K562 (cell line): ENCODE results near the gene CREG2. TPM values are rescaled to one million over a fixed set of nuclear protein-coding genes. Genes with fewer than 3 reads are reported as not detected.

Experiments
- ATAC-seq: fragments of 200-7000 bp; cut with Tn5 transposase; 3 replicates; pipeline ENCODE4 v1.9.1; 2020; ENCODE audit warnings: moderate library complexity
- BruUV-seq: library from RNA; stranded (reverse); fragments of 400-500 nt; replicated peaks from 2 replicates; lab custom pipeline; 2021; lab: Mats Ljungman, UMichigan
- CTCF ChIA-PET: fragments of 300-600 bp; formaldehyde crosslinking; extraction: SDS; loops from one replicate; lab custom pipeline; 2021; ENCODE audit warnings: low intra/inter-chr PET ratio; lab: Yijun Ruan, JAX
- POLR2A ChIA-PET: fragments of 300-600, 350-650 bp; sonication (Branson Sonifier 250); formaldehyde crosslinking; extraction: SDS; loops from one replicate; lab custom pipeline; 2021; ENCODE audit warnings: antibody characterized with exemption, inconsistent platforms; lab: Yijun Ruan, JAX
- DNase-seq, 4 experiments: peaks; one replicate each; pipeline versions ENCODE4 v3.0.0 to v3.0.0-alpha.2; 2011 to 2018; ENCODE audit warnings: low spot score in 3 of 4, mixed read lengths in 3 of 4; ENCODE audit errors: extremely low read depth in 1 of 4
- FAIRE-seq: peaks from 2 replicates; lab custom pipeline; 2011; peaks lifted over from hg19 to GRCh38; lab: Jason Lieb, UNC
- H2AFZ ChIP-seq: 2 replicates; pipeline ENCODE4 v1.6.0; 2011; ENCODE audit warnings: low read depth, low read length, control low read depth, inconsistent platforms
- H3K27ac ChIP-seq: fragments of 200-600 bp; 3 replicates; pipeline ENCODE4 v1.8.0; 2011; ENCODE audit warnings: low read depth, mild to moderate bottlenecking, control low read depth, inconsistent platforms, low read length, moderate library complexity, mixed read lengths; ENCODE audit errors: extremely low read depth
- H3K27me3 ChIP-seq, 2 experiments: fragments of 300-600 bp in 1 of 2; 2 replicates in 1 of 2; 3 replicates in 1 of 2; pipeline versions ENCODE4 v1.6.0 to v1.8.0; 2011; ENCODE audit warnings: inconsistent platforms in 2 of 2, low read length in 2 of 2, mild to moderate bottlenecking in 1 of 2, mixed read lengths in 1 of 2, moderate library complexity in 1 of 2; ENCODE audit not compliant: control insufficient read depth in 2 of 2, insufficient read depth in 2 of 2
- H3K36me3 ChIP-seq: fragments of 300-600 bp; 3 replicates; pipeline ENCODE4 v1.8.0; 2011; ENCODE audit warnings: mild to moderate bottlenecking, low read length, inconsistent platforms; ENCODE audit not compliant: control insufficient read depth, insufficient read depth
- H3K4me1 ChIP-seq, 2 experiments: fragments of 200-600 bp in 1 of 2; replicated peaks in 1 of 2; 2 replicates in 1 of 2; 3 replicates in 1 of 2; pipeline versions ENCODE4 v1.5.1 to v1.8.0; 2011; ENCODE audit warnings: inconsistent platforms in 2 of 2, low read length in 2 of 2, mild to moderate bottlenecking in 1 of 2, mixed read lengths in 1 of 2, moderate library complexity in 1 of 2; ENCODE audit not compliant: control insufficient read depth in 2 of 2, insufficient read depth in 2 of 2
- H3K4me2 ChIP-seq: 2 replicates; pipeline ENCODE4 v1.6.1; 2011; ENCODE audit warnings: low read length, control low read depth, inconsistent platforms, mixed read lengths; ENCODE audit not compliant: insufficient read depth
- H3K4me3 ChIP-seq: fragments of 200-600 bp; sonication (generic), shearing (Covaris generic); 2 replicates; pipeline ENCODE4 v1.5.1; 2016; ENCODE audit warnings: control low read depth, inconsistent platforms
- H3K79me2 ChIP-seq: fragments of 200-600 bp; 3 replicates; pipeline ENCODE4 v1.8.0; 2011; ENCODE audit warnings: low read length, inconsistent platforms; ENCODE audit not compliant: control insufficient read depth, insufficient read depth
- H3K9ac ChIP-seq, 2 experiments: 2 replicates each; pipeline versions ENCODE4 v1.6.0 to v1.6.1; 2011; ENCODE audit warnings: low read depth in 2 of 2, low read length in 2 of 2, control low read depth in 1 of 2, inconsistent platforms in 1 of 2, mild to moderate bottlenecking in 1 of 2, mixed read lengths in 1 of 2; ENCODE audit not compliant: insufficient read depth in 1 of 2
- H3K9me1 ChIP-seq: one replicate; pipeline ENCODE4 v1.6.0; 2011; ENCODE audit warnings: inconsistent platforms, mild to moderate bottlenecking, low read length, moderate library complexity; ENCODE audit not compliant: control insufficient read depth, insufficient read depth
- H3K9me3 ChIP-seq: replicated peaks from 2 replicates; pipeline ENCODE4 v1.5.1; 2011; ENCODE audit warnings: low read depth, low read length, inconsistent platforms; ENCODE audit not compliant: control insufficient read depth, insufficient read depth
- H4K20me1 ChIP-seq: replicated peaks from 2 replicates; pipeline ENCODE4 v1.6.1; 2011; ENCODE audit warnings: low read length, inconsistent platforms, mixed read lengths; ENCODE audit not compliant: control insufficient read depth, insufficient read depth
- CBX2 ChIP-seq: fragments of 200-600 bp; sonication (generic); IDR thresholded peaks from one replicate; pipeline ENCODE4 v1.6.1; 2012; ENCODE audit warnings: mild to moderate bottlenecking, low read length, inconsistent platforms; ENCODE audit not compliant: insufficient read depth, poor library complexity, severe bottlenecking
- CREBBP ChIP-seq: IDR thresholded peaks from one replicate; pipeline ENCODE4 v1.6.1; 2012; ENCODE audit warnings: low read depth, mild to moderate bottlenecking, control low read depth, inconsistent platforms, low read length
- DLX4 ChIP-seq: fragments of 250-450 bp; sonication (Bioruptor Pico); IDR thresholded peaks from 2 replicates; pipeline ENCODE4 v1.6.1; 2021; ENCODE audit warnings: mild to moderate bottlenecking
- E2F6 ChIP-seq, 2 experiments: IDR thresholded peaks; 2 replicates each; pipeline ENCODE4 v1.6.1; 2011; ENCODE audit warnings: borderline replicate concordance in 1 of 2, control low read depth in 1 of 2, low read depth in 1 of 2, low read length in 1 of 2, mild to moderate bottlenecking in 1 of 2, mixed read lengths in 1 of 2, moderate library complexity in 1 of 2; ENCODE audit not compliant: insufficient read depth in 1 of 2, insufficient read length in 1 of 2, poor library complexity in 1 of 2, severe bottlenecking in 1 of 2; ENCODE audit errors: extremely low read depth in 1 of 2
- GATAD2A ChIP-seq: fragments of 450-650 bp; IDR thresholded peaks from 2 replicates; pipeline ENCODE4 v1.6.1; 2017
- HDGF ChIP-seq: fragments of 450-650 bp; IDR thresholded peaks from 2 replicates; pipeline ENCODE4 v1.6.1; 2016
- MEF2A ChIP-seq: IDR thresholded peaks from 2 replicates; pipeline ENCODE4 v1.6.1; 2011; ENCODE audit warnings: low read depth, mild to moderate bottlenecking, low read length, moderate library complexity; ENCODE audit not compliant: control insufficient read depth
- NFE2 ChIP-seq: IDR thresholded peaks from 2 replicates; pipeline ENCODE4 v1.6.1; 2014; ENCODE audit warnings: antibody characterized with exemption, low read depth
- PHB ChIP-seq: fragments of 250-450 bp; sonication (Bioruptor Pico); IDR thresholded peaks from 2 replicates; pipeline ENCODE4 v1.5.0; 2021
- RBM25 ChIP-seq: fragments of 200-400 bp; formaldehyde crosslinking; IDR thresholded peaks from 2 replicates; pipeline ENCODE4 v1.6.1; 2018; ENCODE audit warnings: low read length, low read depth, moderate library complexity; ENCODE audit not compliant: severe bottlenecking
- TARDBP ChIP-seq: fragments of 450-650 bp; IDR thresholded peaks from 2 replicates; pipeline ENCODE4 v1.6.1; 2016
- TCFL5 ChIP-seq: fragments of 250-450 bp; sonication (Bioruptor Pico); conservative IDR thresholded peaks from 2 replicates; pipeline ENCODE4 v1.6.1; 2021; ENCODE audit warnings: mild to moderate bottlenecking, moderate library complexity, matching md5 sums
- ZNF121 ChIP-seq: sonication (generic); formaldehyde crosslinking; conservative IDR thresholded peaks from 2 replicates; pipeline ENCODE4 v1.8.0; 2022; ENCODE audit warnings: missing genetic modification reagents
- ZNF444 ChIP-seq: fragments of 250-450 bp; sonication (Bioruptor Pico); IDR thresholded peaks from 2 replicates; pipeline ENCODE4 v1.4.0; 2020; ENCODE audit warnings: mild to moderate bottlenecking, moderate library complexity
- WGBS: fragments of 100-300 bp; shearing (Covaris generic); methylation state at CpG from one replicate; pipeline ENCODE4 v1.1.6; 2016; ENCODE audit warnings: low coverage, mixed read lengths; ENCODE audit not compliant: insufficient coverage; ENCODE audit errors: missing lambda C conversion rate; 5-methylcytosine and 5-hydroxymethylcytosine counted together
- in situ Hi-C: fragments of 300-500 bp; cut with MboI; formaldehyde crosslinking; loops from 4 replicates; pipeline ENCODE4 v1.15.0; 2018; ENCODE audit warnings: inconsistent platforms, mixed read lengths
- intact Hi-C: fragments of 100-400 bp; cut with micrococcal nuclease; formaldehyde crosslinking; loops from 2 replicates; pipeline ENCODE4 v1.14.2; 2022
- polyA plus RNA-seq, 8 experiments: library from polyadenylated mRNA; depleted of rRNA in 4 of 8; stranded (reverse) in 5 of 8; unstranded in 3 of 8; fragments of >200 nt; fragmentation: Nextera tagmentation in 2 of 8; fragmentation: Illumina TruSeq in 1 of 8; extraction: Ambion mirVana in 2 of 8; extraction: Trizol in 1 of 8; gene quantifications; 2 replicates each; pipeline versions ENCODE4 v1.2.1 to v1.2.3, GENCODE V29; 2011 to 2014; ENCODE audit warnings: inconsistent platforms in 1 of 8, missing spikeins in 1 of 8
- total RNA-seq, 7 experiments: library from RNA; depleted of rRNA in 6 of 7; stranded (reverse); fragments of >200 nt in 6 of 7; fragmentation: Illumina TruSeq in 2 of 7; extraction: Trizol in 2 of 7; gene quantifications; 2 replicates each; pipeline versions ENCODE4 v1.2.1 to v1.2.3, GENCODE V29; 2011 to 2021; ENCODE audit warnings: low replicate concordance in 1 of 7

CREG2 gene
- total and polyA plus RNA-seq, 9 of the 15 experiments (the other 6 are each of a cell fraction or from before 2014, with no cell fraction given), result not detected

GRCh38 chr2:101297383-101297782, 89.9 kb downstream of the CREG2 start:
- POLR2A ChIA-PET, result interaction anchor here (1.0 to 1.2 kb wide), 2 partner anchors 13 to 63 kb away, joined by 3 to 4 read pairs; no protein-coding TSS in a partner anchor
- Histone ChIP-seq H3K79me2 (peaks cover 83% of the 10 kb centered on the region), H3K4me1 (no peaks in the 10 kb centered on the region; a peak in 1 of 5 replicates), H3K9ac (no peak overlapping the region), H3K9me3 (no peaks in the 10 kb centered on the region), H3K9me1 (no peaks in the 10 kb centered on the region), H3K27me3 (no peaks in the 10 kb centered on the region), H3K4me3 (no peak overlapping the region), H2AFZ (no peak overlapping the region)
- ATAC-seq (no peak), FAIRE-seq (no peak), DNase-seq (no peak)
- in situ Hi-C loops (no loop called here), intact Hi-C loops (no loop called here)
- CTCF ChIA-PET, result no interaction called here
- no TSS peak for BruUV-seq
- 67% methylated on average over 1 of the region's 2 CpGs for WGBS
- TF ChIP-seq E2F6 (IDR thresholded peaks at IDR 0.05; ENCODE audit: borderline replicate concordance in 1 of 2, extremely low read depth in 1 of 2, insufficient read depth in 1 of 2, insufficient read length in 1 of 2, low read depth in 1 of 2, low read length in 1 of 2, poor library complexity in 1 of 2, severe bottlenecking in 1 of 2) (no peak), CREBBP (no peak), DLX4 (CRISPR knock-in tag) (no peak), TARDBP (no peak), NFE2 (no peak), HDGF (no peak), RBM25 (peak; percentile 20), MEF2A (no peak), ZNF444 (CRISPR knock-in tag) (no peak), PHB (CRISPR knock-in tag) (no peak), GATAD2A (no peak), ZNF121 (CRISPR knock-in tag) (peak; percentile 73), CBX2 (no peak), TCFL5 (CRISPR knock-in tag) (no peak)
- TF ChIP-seq, all 486 proteins: peak for 2
- Histone ChIP-seq H3K36me3 (peaks cover 44% of the 10 kb centered on the region; the same call in 2 of the 3 replicates), H3K4me2 (no peak overlapping the region), H4K20me1 (peaks cover 10% of the 10 kb centered on the region; the same call in 1 of the 2 replicates), H3K27ac (no peak overlapping the region)
